HUES6 (cell line): ENCODE results near the gene TGM2.

Source experiments
- H3K27ac ChIP-seq: 2 replicates; pipeline ENCODE4 v1.7.0; 2013; ENCODE audit warnings: low read depth, mild to moderate bottlenecking, low read length, inconsistent platforms
- H3K27me3 ChIP-seq: 2 replicates; pipeline ENCODE4 v1.6.1; 2013; ENCODE audit warnings: low read length; ENCODE audit not compliant: control insufficient read depth, insufficient read depth
- H3K36me3 ChIP-seq: 2 replicates; pipeline ENCODE4 v1.6.1; 2013; ENCODE audit warnings: low read length; ENCODE audit not compliant: control insufficient read depth, insufficient read depth
- H3K4me1 ChIP-seq: 2 replicates; pipeline ENCODE4 v1.6.1; 2013; ENCODE audit warnings: low read length; ENCODE audit not compliant: control insufficient read depth, insufficient read depth
- H3K4me3 ChIP-seq: 2 replicates; pipeline ENCODE4 v1.5.1; 2013; ENCODE audit warnings: low read depth, low read length
- H3K9ac ChIP-seq: one replicate; pipeline ENCODE4 v1.6.1; 2013; ENCODE audit warnings: mild to moderate bottlenecking, low read length
- H3K9me3 ChIP-seq: 2 replicates; pipeline ENCODE4 v1.6.1; 2013; ENCODE audit warnings: low read depth, low read length; ENCODE audit not compliant: control insufficient read depth, insufficient read depth

Gene TGM2

DNA sequence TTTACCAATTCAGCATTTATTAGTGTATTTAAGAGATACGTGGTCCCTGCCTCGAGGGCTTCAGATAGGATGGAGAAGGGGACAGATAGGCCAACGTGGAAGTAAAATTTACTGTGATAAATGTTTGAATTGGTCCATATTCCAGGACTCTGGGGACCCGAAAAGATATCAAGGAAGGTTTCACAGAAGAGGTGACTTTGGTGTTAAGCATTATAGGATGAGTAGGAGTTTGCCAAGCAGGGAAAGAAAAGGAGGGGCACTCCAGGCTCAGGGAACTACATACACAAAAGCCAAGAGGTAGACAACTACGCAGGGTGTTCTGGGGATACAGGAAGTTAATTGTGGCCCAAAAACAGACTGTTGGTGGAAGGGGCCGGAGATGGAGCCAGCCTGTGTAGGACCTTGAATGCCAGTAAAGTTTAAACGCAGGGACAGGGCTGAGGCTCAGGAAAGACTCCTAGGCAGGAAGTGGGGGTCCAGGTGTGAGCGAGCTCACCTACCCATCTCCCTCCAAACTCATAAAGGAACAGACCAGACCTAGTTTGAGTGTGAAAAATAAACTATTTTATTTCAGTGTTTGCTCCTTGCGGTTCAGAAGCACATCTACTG is 37.0 kb downstream of the TGM2 start:
- H3K4me3 ChIP-seq: no peak overlapping the region
- H3K9me3 ChIP-seq: no peaks in the 10 kb centered on the region
- H3K27me3 ChIP-seq: no peaks in the 10 kb centered on the region
- H3K4me1 ChIP-seq: peaks cover 4% of the 10 kb centered on the region; the same call in 1 of the 2 replicates
- no peak overlapping the region for H3K9ac ChIP-seq
- no peak overlapping the region for H3K27ac ChIP-seq
- no peaks in the 10 kb centered on the region for H3K36me3 ChIP-seq

DNA sequence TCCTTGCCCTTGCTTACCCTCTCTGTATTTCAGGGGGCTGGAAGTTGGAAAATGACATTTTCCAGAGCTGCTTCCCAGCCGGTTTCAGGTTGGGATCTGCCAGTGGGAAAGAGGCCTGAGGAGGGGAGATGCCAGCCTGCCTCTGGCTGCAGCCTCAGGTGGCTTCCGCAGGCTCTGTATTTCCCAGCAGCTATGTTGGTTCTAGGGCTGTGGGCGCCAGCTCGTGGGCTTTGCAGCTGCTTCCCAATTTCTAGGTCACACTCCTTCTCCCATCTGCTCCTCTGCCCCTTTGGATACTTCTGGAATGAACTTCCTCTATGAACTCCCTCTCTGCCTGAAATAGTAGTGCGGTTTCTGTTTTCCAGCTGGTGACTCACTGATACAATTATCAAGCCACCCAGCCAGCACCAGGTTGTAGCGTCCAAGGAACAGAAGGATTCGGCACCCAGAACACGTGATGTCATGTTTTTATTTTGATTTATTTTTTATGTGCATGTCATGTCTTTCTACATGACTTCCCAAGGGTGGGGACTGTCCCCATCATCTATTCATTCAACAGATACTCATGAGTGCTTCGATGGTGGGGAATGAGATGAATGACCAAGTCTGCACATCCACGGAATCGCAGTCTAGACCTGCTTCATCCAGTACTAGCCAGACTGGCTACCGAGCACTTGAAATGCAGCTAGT is 38.0 kb downstream of the TGM2 start:
- Histone ChIP-seq H3K36me3 (no peaks in the 10 kb centered on the region), H3K27me3 (no peaks in the 10 kb centered on the region), H3K4me3 (no peak overlapping the region), H3K9me3 (no peaks in the 10 kb centered on the region), H3K9ac (no peak overlapping the region), H3K27ac (no peak overlapping the region), H3K4me1 (peaks cover 4% of the 10 kb centered on the region; the same call in 1 of the 2 replicates)

DNA sequence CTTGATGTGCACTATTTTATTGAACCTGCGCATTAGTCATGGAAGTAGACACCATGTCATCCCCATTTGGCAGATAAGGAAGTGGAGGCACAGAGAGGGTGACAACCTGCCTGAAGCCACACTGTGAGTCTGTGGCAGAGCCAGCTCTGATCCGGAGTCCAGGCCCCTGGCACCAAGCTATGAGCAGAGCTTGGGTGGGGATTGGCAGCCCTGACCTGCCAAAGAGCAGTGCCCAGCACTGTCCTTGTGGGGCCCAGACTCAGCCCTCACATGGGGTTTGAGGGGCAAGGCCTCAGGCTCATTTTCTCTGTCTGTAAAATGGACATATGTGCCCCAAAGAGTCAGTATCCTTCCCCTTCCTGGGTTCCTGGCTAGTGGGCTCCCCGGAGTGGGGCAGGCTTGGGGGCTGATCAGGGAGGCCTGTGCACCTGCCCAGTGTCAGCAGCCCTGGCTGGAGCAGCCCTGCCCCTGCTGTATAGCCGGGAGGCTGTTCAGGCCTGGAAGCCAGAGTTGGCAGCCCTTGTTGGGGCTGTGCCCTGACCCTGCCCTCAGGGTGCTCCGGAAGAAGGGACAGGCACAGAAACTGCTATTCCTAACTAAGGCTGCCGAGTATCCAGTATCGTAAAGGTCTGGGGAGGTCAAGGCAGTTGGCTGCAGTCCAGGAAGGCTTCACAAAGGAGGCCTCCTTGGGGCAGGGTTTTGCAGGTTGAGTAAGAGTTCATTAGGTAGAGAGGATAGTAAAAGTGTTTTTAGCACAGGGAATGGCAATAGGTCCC is 38.7 kb downstream of the TGM2 start:
- H3K36me3 ChIP-seq: no peaks in the 10 kb centered on the region
- no peaks in the 10 kb centered on the region for H3K9me3 ChIP-seq
- H3K27ac ChIP-seq: no peak overlapping the region
- peaks cover 4% of the 10 kb centered on the region; the same call in 1 of the 2 replicates for H3K4me1 ChIP-seq
- H3K27me3 ChIP-seq: no peaks in the 10 kb centered on the region
- H3K4me3 ChIP-seq: no peak overlapping the region
- no peak overlapping the region for H3K9ac ChIP-seq

DNA sequence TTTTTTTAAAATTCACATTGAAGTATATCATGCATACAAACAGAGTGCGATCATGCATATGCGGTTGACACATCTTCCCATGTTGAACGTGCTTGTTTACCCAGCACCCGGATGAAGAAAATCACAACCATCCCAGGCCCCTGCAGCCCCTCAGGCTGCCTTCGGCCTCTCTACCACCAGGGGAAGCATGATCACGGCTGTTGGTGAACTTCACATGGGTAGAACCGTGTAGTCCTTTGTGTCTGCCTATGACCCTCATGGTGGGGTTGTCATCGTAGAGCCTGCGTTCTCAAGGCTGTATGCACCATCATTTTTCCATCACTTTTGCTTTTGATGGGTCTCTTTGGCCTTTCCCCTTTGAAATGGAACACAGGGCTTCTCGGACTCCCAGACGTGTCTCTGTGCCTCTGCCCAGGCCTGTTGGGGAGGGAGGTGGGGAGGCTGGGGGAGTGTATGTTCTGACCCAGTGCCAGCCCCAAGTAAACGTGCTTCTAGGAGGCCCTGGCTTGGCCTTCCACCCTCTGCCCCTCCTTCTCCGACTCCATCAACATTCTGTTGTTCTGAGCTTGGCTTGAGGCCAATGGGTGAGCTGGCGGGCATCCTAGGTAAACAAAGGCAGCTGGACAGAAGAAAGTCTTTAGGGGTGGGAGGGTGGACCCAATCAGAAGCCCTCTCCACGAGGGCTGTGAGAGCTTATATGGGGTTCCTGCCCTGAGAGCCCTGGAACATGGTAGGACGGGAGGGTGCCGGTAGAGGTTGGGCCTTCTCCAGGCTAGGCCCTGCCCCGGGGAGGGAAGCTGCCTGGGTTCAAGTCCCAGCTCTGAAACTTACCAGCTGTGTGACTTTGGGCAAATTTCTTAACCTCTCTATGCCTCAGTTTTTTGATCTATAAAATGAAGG is 39.7 kb downstream of the TGM2 start:
- no peak overlapping the region for H3K27ac ChIP-seq
- H3K4me3 ChIP-seq: no peak overlapping the region
- H3K9ac ChIP-seq: no peak overlapping the region
- no peaks in the 10 kb centered on the region for H3K9me3 ChIP-seq
- no peaks in the 10 kb centered on the region for H3K27me3 ChIP-seq
- H3K4me1 ChIP-seq: peaks cover 4% of the 10 kb centered on the region; the same call in 1 of the 2 replicates
- H3K36me3 ChIP-seq: no peaks in the 10 kb centered on the region

DNA sequence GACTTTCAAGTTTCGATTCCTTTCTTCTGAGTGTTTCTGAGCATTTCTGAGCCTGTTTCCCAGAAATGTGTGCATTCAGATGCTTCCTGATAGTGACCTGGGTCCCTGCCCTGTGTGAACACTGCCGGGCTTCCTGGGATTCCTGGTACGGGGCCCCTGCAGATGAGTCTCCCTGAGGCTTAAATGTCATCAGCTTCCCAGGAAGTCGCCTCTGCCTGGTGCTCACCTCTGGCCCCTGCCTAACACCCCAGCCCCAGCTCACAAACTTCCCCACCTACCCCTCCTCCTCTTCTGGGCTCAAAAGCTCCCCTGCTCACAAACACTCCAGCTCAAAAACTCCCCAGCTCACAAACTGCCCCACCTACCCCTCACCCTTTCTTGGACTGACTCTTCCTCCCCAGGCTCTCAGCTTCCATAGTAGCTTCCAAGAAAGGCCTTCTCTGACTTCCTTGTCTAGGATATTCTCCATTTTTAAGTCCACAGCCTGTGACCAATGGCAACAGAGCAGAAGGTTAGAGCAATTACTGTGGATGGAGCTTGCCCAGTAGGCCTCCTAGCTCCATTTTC is 42.0 kb downstream of the TGM2 start:
- no peak overlapping the region for H3K27ac ChIP-seq
- no peaks in the 10 kb centered on the region for H3K9me3 ChIP-seq
- no peaks in the 10 kb centered on the region for H3K27me3 ChIP-seq
- H3K9ac ChIP-seq: no peak overlapping the region
- H3K36me3 ChIP-seq: no peaks in the 10 kb centered on the region
- H3K4me1 ChIP-seq: peaks cover 4% of the 10 kb centered on the region; the same call in 1 of the 2 replicates
- H3K4me3 ChIP-seq: no peak overlapping the region

DNA sequence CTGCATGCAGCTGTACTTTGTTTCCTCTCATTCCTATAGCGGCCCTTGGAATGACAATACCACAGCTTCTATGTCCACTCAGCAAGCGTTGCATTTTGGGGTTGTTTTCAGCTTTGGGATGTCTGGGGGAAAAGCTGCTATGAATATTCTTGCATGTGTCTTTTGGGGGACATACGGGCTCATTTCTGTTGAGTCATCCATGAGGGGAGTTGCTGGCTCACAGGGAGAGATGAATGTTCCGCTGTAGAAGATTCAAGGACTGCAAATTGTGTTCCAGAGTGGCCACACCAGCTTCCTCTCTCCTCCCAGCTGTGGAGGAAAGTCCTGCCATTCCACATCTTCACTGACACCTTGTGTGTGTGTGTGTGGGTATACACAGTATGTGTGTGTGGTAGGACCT is 43.3 kb downstream of the TGM2 start:
- H3K27ac ChIP-seq: no peak overlapping the region

DNA sequence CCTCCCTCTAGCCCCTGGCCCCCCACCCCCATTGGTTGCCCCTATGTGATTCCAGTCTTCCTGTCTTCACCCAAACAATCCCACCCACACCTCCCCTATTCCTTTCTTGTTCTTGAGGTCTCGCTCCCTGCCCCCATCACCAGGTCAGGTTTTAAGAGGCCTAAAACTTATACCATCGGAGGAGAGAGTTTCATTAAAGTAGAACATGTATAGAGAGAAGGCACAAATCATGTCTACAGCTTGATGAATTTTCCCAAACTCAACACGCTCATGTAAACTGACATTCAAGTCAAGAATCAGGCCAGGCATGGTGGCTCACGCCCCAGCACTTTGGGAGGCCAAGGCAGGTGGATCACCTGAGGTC is 44.5 kb downstream of the TGM2 start:
- Histone ChIP-seq H3K9ac (no peak overlapping the region), H3K4me1 (peaks cover 4% of the 10 kb centered on the region; the same call in 1 of the 2 replicates), H3K9me3 (no peaks in the 10 kb centered on the region), H3K4me3 (no peak overlapping the region), H3K27me3 (no peaks in the 10 kb centered on the region), H3K27ac (no peak overlapping the region), H3K36me3 (no peaks in the 10 kb centered on the region)

More for the DNA sequence above, 43.3 kb downstream of the TGM2 start:
- Histone ChIP-seq H3K9ac (no peak overlapping the region), H3K9me3 (no peaks in the 10 kb centered on the region), H3K36me3 (no peaks in the 10 kb centered on the region), H3K27me3 (no peaks in the 10 kb centered on the region), H3K4me3 (no peak overlapping the region), H3K4me1 (peaks cover 4% of the 10 kb centered on the region; the same call in 1 of the 2 replicates)

DNA sequence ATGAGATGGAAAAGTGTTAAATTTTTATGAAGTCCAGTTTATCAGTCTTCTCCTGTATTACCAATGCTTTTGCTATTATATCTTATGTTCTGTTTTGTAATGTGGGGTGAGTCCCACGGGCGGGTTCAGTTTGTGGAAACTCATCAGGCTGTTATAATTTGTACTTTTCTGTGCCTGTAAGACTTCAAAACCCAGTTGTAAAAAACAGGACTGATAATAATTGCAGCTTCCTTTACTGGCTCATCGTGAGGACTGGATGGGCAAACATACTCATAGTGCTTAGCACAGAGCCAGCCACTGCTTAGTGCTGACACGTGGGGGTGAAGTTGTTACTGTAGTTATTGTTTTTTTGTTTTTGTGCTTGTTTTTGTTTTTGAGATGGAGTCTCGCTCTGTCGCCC is 45.6 kb downstream of the TGM2 start:
- H3K4me3 ChIP-seq: no peak overlapping the region
- H3K4me1 ChIP-seq: peaks cover 4% of the 10 kb centered on the region; the same call in 1 of the 2 replicates
- no peak overlapping the region for H3K27ac ChIP-seq

DNA sequence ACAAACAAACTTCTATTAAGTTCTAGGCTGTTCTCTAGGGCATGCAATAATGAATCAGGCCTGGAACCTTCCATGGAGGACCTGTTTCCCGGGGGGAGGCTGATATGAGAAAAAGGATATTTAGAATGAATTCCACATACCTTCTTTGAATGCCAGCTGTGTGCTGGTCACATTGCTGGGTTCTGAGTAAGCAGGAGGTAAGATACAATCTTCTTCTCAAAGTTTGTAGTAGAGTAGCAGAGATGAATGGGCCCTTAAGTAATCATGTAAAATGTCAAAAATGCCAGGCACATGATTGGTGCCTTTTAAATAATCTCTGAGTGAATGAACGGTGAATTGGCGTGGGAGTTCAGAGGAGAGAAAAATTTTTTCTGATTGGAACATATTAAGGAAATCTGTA is 47.4 kb downstream of the TGM2 start:
- Histone ChIP-seq H3K9me3 (no peaks in the 10 kb centered on the region), H3K36me3 (no peaks in the 10 kb centered on the region), H3K9ac (no peak overlapping the region), H3K27ac (no peak overlapping the region), H3K4me1 (peaks cover 4% of the 10 kb centered on the region), H3K27me3 (no peaks in the 10 kb centered on the region), H3K4me3 (no peak overlapping the region)

More for the DNA sequence above, 45.6 kb downstream of the TGM2 start:
- Histone ChIP-seq H3K9me3 (no peaks in the 10 kb centered on the region), H3K36me3 (no peaks in the 10 kb centered on the region), H3K27me3 (no peaks in the 10 kb centered on the region), H3K9ac (no peak overlapping the region)

DNA sequence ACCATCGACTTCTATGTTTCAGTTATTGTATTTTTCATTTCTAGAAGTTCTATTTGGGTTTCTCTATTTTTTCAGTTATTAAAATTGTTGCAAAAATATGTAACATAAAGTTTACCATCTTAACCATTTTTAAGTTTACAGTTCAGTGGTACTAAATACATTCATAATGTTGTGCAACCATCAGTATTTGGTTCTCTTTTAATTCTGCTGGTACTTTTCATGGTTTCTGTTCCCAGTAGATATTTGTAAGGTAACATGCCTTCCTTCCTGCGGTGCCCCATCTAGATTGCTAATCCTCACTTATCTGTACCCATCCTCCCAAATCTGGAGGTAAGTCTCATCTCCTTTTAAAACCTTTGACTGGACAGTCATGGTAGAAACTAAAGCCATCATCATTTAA is 47.9 kb downstream of the TGM2 start:
- Histone ChIP-seq H3K27me3 (no peaks in the 10 kb centered on the region), H3K9me3 (no peaks in the 10 kb centered on the region), H3K36me3 (no peaks in the 10 kb centered on the region), H3K27ac (no peak overlapping the region), H3K4me1 (peaks cover 4% of the 10 kb centered on the region), H3K9ac (no peak overlapping the region), H3K4me3 (no peak overlapping the region)
